WERI-Rb-1 (cell line): ENCODE results near the gene FRMPD4.

Experiments used
- DNase-seq: peaks from one replicate; pipeline ENCODE4 v3.0.0-alpha.2; 2020
- H3K27ac ChIP-seq: fragments of 250-450 bp; sonication (Bioruptor Pico); 2 replicates; pipeline ENCODE4 v1.5.1; 2020; ENCODE audit warnings: mild to moderate bottlenecking, moderate library complexity
- H3K27me3 ChIP-seq: fragments of 250-450 bp; sonication (Bioruptor Pico); 2 replicates; pipeline ENCODE4 v1.5.1; 2021; ENCODE audit warnings: mild to moderate bottlenecking, low read depth, moderate library complexity; ENCODE audit not compliant: insufficient read depth, severe bottlenecking
- H3K36me3 ChIP-seq: fragments of 250-450 bp; sonication (Bioruptor Pico); 2 replicates; pipeline ENCODE4 v1.5.1; 2020; ENCODE audit warnings: mild to moderate bottlenecking, moderate library complexity
- H3K4me3 ChIP-seq: 2 replicates; pipeline ENCODE4 v1.5.1; 2011; ENCODE audit warnings: low read depth, mild to moderate bottlenecking, control low read depth, low read length
- H3K9me3 ChIP-seq: fragments of 250-450 bp; sonication (Bioruptor Pico); 2 replicates; pipeline ENCODE4 v1.5.1; 2021; ENCODE audit warnings: mild to moderate bottlenecking, moderate library complexity; ENCODE audit not compliant: severe bottlenecking
- CTCF ChIP-seq: IDR thresholded peaks from 2 replicates; pipeline ENCODE4 v1.5.1; 2011; ENCODE audit warnings: low read depth, mild to moderate bottlenecking, control low read depth, inconsistent platforms, low read length

Gene FRMPD4

GRCh38 chrX:12370497-12370986 lies 232.3 kb downstream of the FRMPD4 start:
- DNase-seq, result no peak
- Histone ChIP-seq H3K9me3 (no peaks in the 10 kb centered on the region), H3K4me3 (no peak overlapping the region), H3K36me3 (no peaks in the 10 kb centered on the region), H3K27me3 (peaks cover 65% of the 10 kb centered on the region), H3K27ac (no peak overlapping the region)
- TF ChIP-seq CTCF, result no peak

DNA sequence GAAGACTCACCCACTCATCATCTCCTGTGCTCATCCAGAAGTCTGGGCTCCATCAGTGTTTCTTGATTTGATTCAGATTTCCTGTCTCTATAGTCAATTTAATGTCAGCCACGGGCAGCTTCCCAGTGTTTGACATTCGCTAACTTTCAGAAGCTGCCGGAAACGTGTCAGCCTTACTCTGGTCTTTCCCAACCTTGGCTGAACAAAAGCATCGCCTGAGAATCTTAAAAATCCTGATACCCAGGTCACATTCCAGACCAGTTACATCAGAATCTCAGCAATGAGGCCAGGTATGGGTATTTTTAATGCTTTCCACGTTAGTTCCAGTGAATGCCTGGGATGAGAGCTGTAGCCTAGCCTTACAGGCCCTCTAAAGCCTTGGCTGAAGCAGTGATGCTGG lies 233.8 kb downstream of the FRMPD4 start:
- Histone ChIP-seq H3K27ac (no peak overlapping the region), H3K36me3 (no peaks in the 10 kb centered on the region), H3K4me3 (no peak overlapping the region), H3K27me3 (peaks cover 68% of the 10 kb centered on the region), H3K9me3 (no peaks in the 10 kb centered on the region)
- DNase-seq, result no peak
- TF ChIP-seq CTCF, result no peak

- Histone ChIP-seq H3K36me3 (no peaks in the 10 kb centered on the region), H3K27ac (no peak overlapping the region), H3K9me3 (no peaks in the 10 kb centered on the region), H3K4me3 (no peak overlapping the region), H3K27me3 (peaks cover 72% of the 10 kb centered on the region)
- no peak for TF ChIP-seq CTCF
- no peak for DNase-seq
Observed at GRCh38 chrX:12374286-12374685, 236.0 kb downstream of the FRMPD4 start.

- no peak overlapping the region for H3K27ac ChIP-seq
- TF ChIP-seq CTCF, result no peak
- no peaks in the 10 kb centered on the region for H3K9me3 ChIP-seq
- H3K27me3 ChIP-seq, result peaks cover 66% of the 10 kb centered on the region
- no peak overlapping the region for H3K4me3 ChIP-seq
- no peak for DNase-seq
- H3K36me3 ChIP-seq, result no peaks in the 10 kb centered on the region
Observed at GRCh38 chrX:12378253-12378652, 240.0 kb downstream of the FRMPD4 start.

DNA sequence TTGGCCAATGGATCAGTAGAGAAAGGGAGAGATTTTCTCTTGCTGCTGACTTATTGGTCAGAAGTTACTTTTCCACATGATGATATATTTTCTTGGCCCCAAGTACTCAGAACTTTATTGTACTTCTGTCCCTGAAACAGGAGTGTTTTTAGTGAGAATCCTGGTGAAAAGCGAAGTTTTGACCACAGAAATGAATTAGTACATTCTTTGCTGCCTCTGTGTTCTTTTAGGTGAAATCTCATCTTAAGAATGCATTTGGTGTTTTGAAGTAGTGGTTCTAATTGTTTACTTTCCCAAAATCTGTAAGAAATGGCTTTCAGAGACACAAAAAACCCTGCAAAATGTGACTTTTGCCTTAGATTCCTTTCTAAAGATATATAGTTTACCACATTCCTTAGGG lies 240.4 kb downstream of the FRMPD4 start:
- H3K27me3 ChIP-seq, result peaks cover 64% of the 10 kb centered on the region
- no peak overlapping the region for H3K4me3 ChIP-seq
- H3K27ac ChIP-seq, result no peak overlapping the region
- no peak for TF ChIP-seq CTCF
- no peak for DNase-seq
- no peaks in the 10 kb centered on the region for H3K9me3 ChIP-seq
- H3K36me3 ChIP-seq, result no peaks in the 10 kb centered on the region

DNA sequence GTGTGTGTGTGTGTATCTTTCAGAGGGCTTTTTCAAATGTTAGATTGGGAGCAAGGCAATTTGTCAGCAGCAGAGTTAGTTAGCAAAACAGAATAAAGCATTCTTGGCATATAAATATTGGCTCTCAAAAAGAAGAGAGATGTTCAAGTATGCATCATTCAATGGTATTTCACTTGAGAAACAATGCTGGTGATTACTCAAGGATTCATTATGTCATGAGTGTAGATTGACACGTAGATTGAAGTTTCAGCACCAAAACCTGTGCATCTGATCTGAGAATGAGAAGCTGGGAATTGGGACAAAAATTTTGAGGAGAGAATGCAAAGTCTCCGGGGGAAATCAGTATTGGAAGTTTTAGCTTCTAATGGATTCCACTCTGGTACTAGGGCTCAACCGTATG lies 241.4 kb downstream of the FRMPD4 start:
- Histone ChIP-seq H3K4me3 (no peak overlapping the region), H3K27me3 (peaks cover 63% of the 10 kb centered on the region), H3K9me3 (no peaks in the 10 kb centered on the region), H3K27ac (no peak overlapping the region), H3K36me3 (no peaks in the 10 kb centered on the region)
- TF ChIP-seq CTCF, result no peak
- no peak for DNase-seq
